HG03064 (cell line): Measurements from ENCODE around the gene GIMAP7.

ENCODE experiments used
- ATAC-seq: cut with Tn5 transposase; IDR thresholded peaks from one replicate; pipeline ENCODE4 v1.9.1; 2021; ENCODE audit warnings: low read depth; ENCODE audit not compliant: unreplicated experiment

GIMAP7 gene

GRCh38 chr7:150568714-150569113, 54.0 kb downstream of the GIMAP7 start:
- no peak for ATAC-seq

- no peak for ATAC-seq
These were observed 54.7 kb downstream of the GIMAP7 start for GRCh38 chr7:150569245-150569955.
